GM12891 (cell line): ENCODE results near the gene VCL.

Source experiments
- POLR2A ChIP-seq: IDR thresholded peaks from 2 replicates; pipeline ENCODE4 v1.6.1; 2011; ENCODE audit warnings: low read depth, low read length, control low read depth
- POLR2AphosphoS5 ChIP-seq: IDR thresholded peaks from 2 replicates; pipeline ENCODE4 v1.6.1; 2011; ENCODE audit warnings: low read depth, low read length, control low read depth
- SPI1 ChIP-seq: IDR thresholded peaks from 2 replicates; pipeline ENCODE4 v1.6.1; 2011; ENCODE audit warnings: low read depth, low read length, control low read depth
- TAF1 ChIP-seq: IDR thresholded peaks from 2 replicates; pipeline ENCODE4 v1.6.1; 2011; ENCODE audit warnings: low read depth, low read length, control low read depth

GRCh38 chr10:74123081-74123480 is 125.2 kb downstream of the VCL start:
- TF ChIP-seq POLR2A (no peak), SPI1 (no peak), TAF1 (no peak), POLR2AphosphoS5 (no peak)
